ENCODE measurements around the gene PPIE.

PPIE gene

DNA sequence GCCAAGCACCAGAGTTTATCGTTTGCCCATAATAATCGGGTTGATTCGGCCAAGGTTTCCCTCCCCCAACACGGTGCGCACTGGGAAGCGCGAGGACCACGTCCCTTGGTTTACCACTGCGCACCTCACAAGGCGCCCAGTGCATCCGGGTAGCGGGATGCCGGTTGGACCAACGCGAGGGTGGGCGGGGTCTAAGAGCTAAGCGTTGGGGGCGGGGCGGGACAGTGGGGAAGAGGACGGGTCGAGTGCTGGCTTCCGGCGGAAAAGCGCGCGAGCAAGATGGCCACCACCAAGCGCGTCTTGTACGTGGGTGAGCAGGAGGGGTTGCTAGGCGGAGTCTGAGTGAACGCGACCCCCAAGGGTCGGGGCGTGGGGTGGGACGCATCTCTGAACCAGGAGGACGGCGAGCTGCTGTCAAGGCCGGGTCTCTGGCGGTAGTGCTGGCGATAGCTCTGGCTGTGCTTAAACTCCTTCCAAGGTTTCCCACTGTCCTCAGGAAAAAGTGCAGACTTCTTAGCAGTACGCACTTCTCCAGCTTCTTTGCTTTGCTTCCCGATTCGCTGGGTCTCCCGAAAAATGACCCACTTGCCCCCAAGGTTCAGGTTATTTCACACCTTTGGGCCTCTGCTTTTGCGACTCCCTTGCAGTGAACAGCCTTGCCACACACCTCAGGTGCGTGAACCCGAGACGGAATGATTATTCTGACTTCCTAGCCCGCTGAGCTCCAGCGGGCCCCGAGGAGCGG lies at the start of gene PPIE:
Gene PPIE, plus strand, starts transcription at position 261 of the 745 bp plus-strand sequence. Its CDS starts 19 bp downstream, at position 280.
- peak; percentile 89 for DNase-seq (ENCODE audit: low read depth)

GRCh38 chr1:39689214-39689613 lies 49.5 kb upstream of the PPIE start:
- DNase-seq (ENCODE audit: low read depth), result no peak

DNA sequence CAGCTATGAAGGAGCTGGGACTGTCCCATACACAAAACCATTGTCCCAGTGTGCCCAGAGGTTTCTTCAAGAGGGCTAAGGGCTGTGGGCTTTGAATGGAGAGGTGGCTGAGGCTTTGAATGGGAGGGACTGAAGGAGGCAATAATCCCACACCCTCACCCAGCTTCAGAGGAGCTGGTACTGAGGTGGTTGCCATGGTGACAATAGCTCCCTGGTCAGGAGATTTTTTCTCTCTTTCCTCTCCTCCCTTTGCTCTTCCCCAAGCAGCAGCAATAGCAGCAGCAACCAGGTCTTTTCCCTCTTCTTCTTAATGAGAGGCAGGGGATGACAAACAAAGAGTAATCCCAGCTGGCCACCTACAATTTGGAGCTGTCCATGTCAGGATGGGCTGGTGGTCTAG lies 49.0 kb upstream of the PPIE start:
- DNase-seq (ENCODE audit: low read depth), result no peak

GRCh38 chr1:39690225-39690624 lies 48.5 kb upstream of the PPIE start:
- no peak for DNase-seq (ENCODE audit: low read depth)

- no peak for DNase-seq (ENCODE audit: low read depth)
Measured at GRCh38 chr1:39690794-39691382, 47.8 kb upstream of the PPIE start.

GRCh38 chr1:39691383-39692151 lies 47.1 kb upstream of the PPIE start, which contains the start of gene HPCAL4:
Gene HPCAL4, minus strand, starts transcription at chr1:39691433. Its CDS starts 6,830 bp downstream, at chr1:39684603.
- peak; percentile 77 for DNase-seq (ENCODE audit: low read depth)

DNA sequence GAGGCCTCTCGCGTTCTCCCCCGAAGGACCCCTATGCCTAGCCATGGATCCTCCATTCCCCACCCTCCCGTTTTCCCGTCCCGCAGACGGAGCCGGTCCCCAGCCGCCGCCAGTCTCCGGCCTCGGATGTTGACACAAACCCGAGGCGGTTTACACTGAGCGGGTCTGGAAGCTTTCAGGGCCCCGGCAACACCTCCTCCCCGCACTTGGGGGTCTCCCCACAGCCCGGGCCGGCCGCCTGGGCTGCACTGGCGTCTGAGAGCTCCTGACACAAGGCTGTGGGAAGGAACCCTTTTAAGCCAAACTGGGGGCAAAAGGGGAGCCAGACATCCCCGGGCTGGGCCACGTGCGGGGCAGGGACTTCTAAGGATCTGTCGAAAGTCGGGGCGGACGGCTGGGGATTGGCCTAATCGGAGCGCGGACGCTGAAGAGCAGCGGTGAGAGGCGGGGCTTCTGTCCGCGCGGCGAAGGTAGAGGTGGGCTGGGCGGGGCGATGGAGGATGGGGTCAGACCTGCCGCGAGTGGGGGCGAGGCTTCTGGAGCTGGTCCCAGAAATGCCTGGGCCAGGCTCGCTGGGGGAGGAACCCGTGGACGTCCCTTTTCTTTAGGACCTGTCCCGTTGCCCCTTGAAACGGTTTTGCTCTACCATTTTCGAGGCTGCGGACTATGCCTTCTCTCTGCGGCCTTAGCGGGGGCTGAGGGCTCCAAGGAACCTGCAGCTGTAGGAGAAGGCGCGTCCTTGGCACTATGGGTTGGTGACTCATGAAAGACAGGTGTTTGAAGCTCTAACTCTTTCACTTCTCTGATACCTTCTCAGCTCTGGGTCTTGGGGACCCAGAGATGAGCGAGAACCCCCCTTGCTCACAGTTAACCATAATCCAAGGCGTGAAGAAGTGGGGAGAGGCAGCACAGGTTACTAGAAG lies 46.3 kb upstream of the PPIE start:
- no peak for DNase-seq (ENCODE audit: low read depth)

GRCh38 chr1:39694026-39694425 lies 44.7 kb upstream of the PPIE start:
- DNase-seq (ENCODE audit: low read depth), result no peak

DNA sequence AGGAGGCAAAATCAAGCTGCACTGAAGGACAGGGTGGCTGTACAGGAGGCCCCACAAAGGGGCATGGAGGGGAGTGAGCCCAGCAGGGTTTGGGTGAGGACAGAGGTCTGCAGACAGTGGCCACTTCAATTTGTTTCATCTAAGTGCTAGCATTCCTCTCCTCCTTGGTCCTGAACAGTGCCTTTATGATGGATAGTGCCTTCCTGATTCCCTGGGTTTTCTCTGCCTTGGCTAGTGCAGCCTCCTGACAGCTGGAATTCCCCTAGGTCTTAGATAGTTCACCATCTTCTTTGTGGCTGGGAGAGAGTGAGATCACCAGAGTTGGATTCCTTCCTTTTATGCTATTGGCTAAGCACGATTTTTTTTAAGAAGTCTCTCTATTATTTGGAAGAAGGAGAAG lies 43.7 kb upstream of the PPIE start:
- DNase-seq (ENCODE audit: low read depth), result no peak

GRCh38 chr1:39696448-39696847 lies 42.2 kb upstream of the PPIE start:
- no peak for DNase-seq (ENCODE audit: low read depth)

- DNase-seq (ENCODE audit: low read depth), result no peak
Measured at GRCh38 chr1:39698568-39698967, 40.1 kb upstream of the PPIE start.

GRCh38 chr1:39699419-39699818 lies 39.3 kb upstream of the PPIE start:
- no peak for DNase-seq (ENCODE audit: low read depth)

DNA sequence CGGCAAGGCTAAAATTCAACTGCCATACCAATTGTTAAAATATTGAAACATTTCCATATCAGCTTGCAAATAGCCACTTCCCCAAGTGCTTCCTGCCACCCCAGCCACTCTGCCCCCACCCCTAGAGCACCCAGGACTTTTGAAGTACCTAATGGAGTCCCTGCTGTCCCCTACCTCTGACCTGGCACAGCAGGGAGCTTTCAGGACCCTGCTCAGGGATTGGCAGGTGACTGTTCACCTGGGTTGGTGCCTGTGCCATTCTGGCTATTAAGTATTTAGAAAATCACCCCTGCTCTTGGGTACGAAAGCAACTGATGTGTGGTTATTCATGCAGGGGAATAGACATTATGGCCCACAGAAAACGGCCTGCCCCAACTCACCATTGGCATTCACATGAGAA lies 38.3 kb upstream of the PPIE start:
- no peak for DNase-seq (ENCODE audit: low read depth)

DNA sequence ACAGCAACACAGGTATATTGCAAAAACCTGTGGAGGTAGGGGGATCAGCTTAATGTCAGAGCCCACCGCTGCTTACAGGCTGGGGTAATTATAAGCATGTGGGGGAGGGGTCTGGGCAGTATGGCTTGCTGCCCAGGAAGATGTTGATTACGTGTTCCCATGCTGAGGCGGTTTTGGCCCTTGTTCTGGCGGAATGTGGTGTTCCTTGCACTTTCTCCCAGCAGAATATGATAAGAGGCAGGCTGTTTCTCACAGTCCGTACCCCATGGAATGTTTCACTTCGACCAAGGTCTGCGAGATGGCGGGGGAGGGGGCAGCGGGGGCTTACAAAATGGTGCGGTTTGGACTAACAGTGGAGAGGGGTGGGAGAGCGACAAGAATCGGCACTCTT lies 37.6 kb upstream of the PPIE start:
- DNase-seq (ENCODE audit: low read depth), result no peak

- DNase-seq (ENCODE audit: low read depth), result no peak
Measured at GRCh38 chr1:39704757-39705156, 33.9 kb upstream of the PPIE start.

DNA sequence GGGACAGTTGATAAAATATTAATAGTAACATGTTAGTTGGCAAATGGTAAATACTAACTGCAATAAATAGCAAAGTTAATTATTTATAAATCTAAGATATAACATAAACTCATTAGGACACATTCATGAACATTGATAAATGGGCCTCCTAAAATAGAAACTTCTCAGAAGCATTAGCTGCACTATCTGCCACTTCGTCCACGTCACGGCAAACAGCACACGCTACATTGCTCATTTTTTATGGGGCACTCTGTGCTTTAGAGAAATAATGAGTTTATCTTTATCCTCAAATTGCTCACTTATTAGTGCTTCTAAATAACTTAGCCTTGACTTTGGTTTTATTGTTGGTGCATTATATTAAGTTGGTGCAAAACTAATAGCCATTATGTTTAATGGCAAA lies 31.2 kb upstream of the PPIE start:
- DNase-seq (ENCODE audit: low read depth), result no peak

DNA sequence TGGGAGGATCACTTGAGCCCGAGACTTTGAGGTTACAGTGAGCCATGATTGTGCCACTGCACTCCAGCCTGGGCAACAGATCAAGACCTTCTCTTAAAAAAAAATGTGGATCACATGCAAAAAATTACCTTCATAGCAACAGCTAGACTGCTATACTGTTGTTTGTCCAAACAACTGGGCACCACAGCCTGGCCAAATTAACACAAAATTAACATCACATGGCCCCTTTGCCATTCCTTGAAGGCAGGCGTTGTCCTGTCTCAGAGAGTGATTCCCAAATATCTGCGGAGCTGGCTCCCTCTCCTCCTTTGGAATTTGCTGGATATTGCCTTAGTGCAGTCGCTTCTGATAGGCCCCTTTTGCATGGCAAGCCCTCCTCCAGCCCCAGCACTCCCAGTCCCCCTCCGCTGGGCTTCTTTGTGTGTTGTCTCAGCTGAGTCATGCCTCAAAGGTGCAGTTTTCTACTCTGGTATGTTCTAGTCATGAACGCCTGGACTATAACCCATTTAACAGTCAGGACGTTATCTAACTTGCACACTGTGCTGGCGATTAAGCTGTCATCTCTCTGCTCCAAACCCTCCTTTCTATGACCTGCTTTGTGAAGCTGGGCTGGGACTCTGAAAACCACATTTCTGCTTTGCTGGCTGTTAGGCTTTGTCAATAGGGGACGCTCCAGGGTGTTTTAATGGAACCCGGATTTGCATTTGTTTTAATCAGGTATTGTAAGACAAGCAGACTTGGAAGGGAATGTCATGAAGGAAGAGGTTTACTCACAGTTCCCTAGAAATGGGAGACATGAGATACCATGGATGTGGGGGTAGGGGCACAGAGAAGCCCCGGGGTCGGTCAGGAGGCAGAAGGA lies 27.3 kb upstream of the PPIE start:
- DNase-seq (ENCODE audit: low read depth), result no peak

- DNase-seq (ENCODE audit: low read depth), result no peak
Measured at GRCh38 chr1:39711966-39712340, 26.7 kb upstream of the PPIE start.

DNA sequence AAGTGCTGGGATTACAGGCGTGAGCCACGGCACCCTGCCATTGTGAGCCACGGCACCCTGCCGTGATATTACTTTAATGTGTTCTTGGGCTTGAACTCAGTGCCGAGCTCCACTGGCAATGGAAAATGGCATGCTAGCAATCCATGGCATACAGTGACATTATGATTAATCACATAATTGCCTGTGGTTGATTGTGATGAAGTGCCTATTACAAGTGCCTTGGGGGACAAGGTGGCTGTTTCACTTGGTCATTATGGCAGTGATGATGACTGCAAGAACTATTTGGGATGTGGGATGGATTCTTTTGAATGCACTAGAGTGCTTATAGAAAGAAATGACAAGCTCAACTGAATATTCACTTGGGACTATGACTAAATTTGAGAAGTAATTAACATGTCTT lies 25.1 kb upstream of the PPIE start:
- DNase-seq (ENCODE audit: low read depth), result no peak

GRCh38 chr1:39717809-39718208 lies 20.9 kb upstream of the PPIE start:
- DNase-seq (ENCODE audit: low read depth), result no peak

Data from stimulated activated CD8-positive, alpha-beta memory T cell treated with anti-CD3 and anti-CD28 coated beads, Interleukin-15, amount 100 ng/mL, for 1 hour (primary cell).